GM19328 (cell line): ENCODE data around the gene HOXC10.

ENCODE experiments used
- ATAC-seq: cut with Tn5 transposase; IDR thresholded peaks from one replicate; pipeline ENCODE4 v1.9.1; 2021; ENCODE audit warnings: mild to moderate bottlenecking, moderate library complexity; ENCODE audit not compliant: unreplicated experiment

Gene HOXC10

GRCh38 chr12:54025499-54026405 lies 40.8 kb downstream of the HOXC10 start:
- no peak for ATAC-seq

- ATAC-seq: no peak
These were observed 41.9 kb downstream of the HOXC10 start for GRCh38 chr12:54026640-54027441.

- no peak for ATAC-seq
These were observed 42.5 kb downstream of the HOXC10 start for GRCh38 chr12:54027442-54027786.

GRCh38 chr12:54028314-54029201 lies 43.6 kb downstream of the HOXC10 start, which contains the start of gene HOXC6:
TSS of gene HOXC6 (plus strand) at chr12:54028440. CDS start at chr12:54028522, 82 bp downstream.
- no peak for ATAC-seq

GRCh38 chr12:54029529-54030441 lies 44.8 kb downstream of the HOXC10 start:
- ATAC-seq: no peak

GRCh38 chr12:54030442-54030801 lies 45.5 kb downstream of the HOXC10 start:
- no peak for ATAC-seq

GRCh38 chr12:54030889-54031471 lies 46.0 kb downstream of the HOXC10 start:
- ATAC-seq: no peak

GRCh38 chr12:54031480-54031879 lies 46.5 kb downstream of the HOXC10 start:
- ATAC-seq: no peak

- ATAC-seq: no peak
These were observed 47.2 kb downstream of the HOXC10 start for GRCh38 chr12:54032086-54032619.

GRCh38 chr12:54032627-54033100 lies 47.7 kb downstream of the HOXC10 start, which contains the start of gene HOXC5:
TSS of gene HOXC5 (plus strand) at chr12:54033050. CDS start at chr12:54033123, 73 bp downstream.
- no peak for ATAC-seq

- no peak for ATAC-seq
These were observed 48.4 kb downstream of the HOXC10 start for GRCh38 chr12:54033106-54033979.

- ATAC-seq: no peak
These were observed 49.2 kb downstream of the HOXC10 start for GRCh38 chr12:54033980-54034784.

- ATAC-seq: no peak
These were observed 49.9 kb downstream of the HOXC10 start for GRCh38 chr12:54034785-54035310.

- no peak for ATAC-seq
These were observed 50.8 kb downstream of the HOXC10 start for GRCh38 chr12:54035568-54036264.

GRCh38 chr12:54036620-54037359 lies 51.8 kb downstream of the HOXC10 start:
- ATAC-seq: no peak
